Activated CD4-positive, CD25-positive, alpha-beta regulatory T cell treated with anti-CD3 and anti-CD28 coated beads, Interleukin-2, amount 50 U/mL, for 72 hours (primary cell): ENCODE data around the gene SRSF11.
"Not testable (repeated sequence)": the region's sequence is repeated elsewhere in the genome, so short reads cannot be mapped to it uniquely, and the experiment has no call there.

Experiments used
- DNase-seq: peaks from one replicate; pipeline ENCODE4 v3.0.0; 2021

The SRSF11 gene, protein sequence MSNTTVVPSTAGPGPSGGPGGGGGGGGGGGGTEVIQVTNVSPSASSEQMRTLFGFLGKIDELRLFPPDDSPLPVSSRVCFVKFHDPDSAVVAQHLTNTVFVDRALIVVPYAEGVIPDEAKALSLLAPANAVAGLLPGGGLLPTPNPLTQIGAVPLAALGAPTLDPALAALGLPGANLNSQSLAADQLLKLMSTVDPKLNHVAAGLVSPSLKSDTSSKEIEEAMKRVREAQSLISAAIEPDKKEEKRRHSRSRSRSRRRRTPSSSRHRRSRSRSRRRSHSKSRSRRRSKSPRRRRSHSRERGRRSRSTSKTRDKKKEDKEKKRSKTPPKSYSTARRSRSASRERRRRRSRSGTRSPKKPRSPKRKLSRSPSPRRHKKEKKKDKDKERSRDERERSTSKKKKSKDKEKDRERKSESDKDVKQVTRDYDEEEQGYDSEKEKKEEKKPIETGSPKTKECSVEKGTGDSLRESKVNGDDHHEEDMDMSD

DNA sequence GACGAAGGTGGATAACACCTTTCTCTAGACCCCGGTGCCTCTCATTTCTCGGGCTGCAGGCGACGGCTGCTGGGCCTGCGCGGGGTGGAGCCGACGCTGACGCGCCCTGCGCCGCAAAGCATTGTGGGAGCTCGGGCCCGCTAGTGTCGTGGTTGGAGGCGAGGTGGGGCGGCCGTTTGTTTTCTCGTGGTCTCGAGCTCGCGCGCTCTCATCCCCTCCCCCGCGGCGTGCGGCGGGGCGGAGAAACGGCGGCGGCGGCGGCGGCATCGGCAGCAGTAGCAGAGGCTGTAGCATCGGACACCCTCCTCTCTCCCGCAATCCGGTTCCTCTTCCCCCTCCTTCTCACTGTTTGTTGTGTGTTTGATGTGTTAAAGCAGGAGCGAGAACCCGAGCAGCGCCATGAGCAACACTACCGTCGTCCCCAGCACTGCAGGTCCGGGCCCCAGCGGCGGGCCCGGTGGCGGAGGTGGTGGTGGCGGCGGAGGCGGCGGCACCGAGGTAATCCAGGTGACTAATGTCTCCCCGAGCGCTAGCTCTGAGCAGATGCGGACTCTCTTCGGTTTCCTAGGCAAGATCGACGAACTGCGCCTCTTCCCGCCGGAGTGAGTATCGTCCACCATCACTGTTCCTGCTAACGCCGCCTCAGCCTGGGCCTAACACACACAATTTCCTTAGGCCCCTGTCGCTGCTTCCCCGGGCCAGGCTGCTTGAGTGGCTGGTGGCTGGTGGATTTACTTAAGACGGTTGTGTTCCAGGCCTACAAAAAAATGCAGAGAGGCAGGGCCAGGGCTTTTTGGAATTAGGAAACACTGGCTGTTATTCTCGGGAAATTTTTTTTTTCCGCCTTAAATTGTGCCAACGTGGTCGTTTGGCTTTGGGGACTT lies at the start of gene SRSF11:
SRSF11 (plus strand) TSS at position 143 of the 884 bp plus-strand sequence; CDS start at position 400, 257 bp downstream.
- peak; percentile 98 for DNase-seq

DNA sequence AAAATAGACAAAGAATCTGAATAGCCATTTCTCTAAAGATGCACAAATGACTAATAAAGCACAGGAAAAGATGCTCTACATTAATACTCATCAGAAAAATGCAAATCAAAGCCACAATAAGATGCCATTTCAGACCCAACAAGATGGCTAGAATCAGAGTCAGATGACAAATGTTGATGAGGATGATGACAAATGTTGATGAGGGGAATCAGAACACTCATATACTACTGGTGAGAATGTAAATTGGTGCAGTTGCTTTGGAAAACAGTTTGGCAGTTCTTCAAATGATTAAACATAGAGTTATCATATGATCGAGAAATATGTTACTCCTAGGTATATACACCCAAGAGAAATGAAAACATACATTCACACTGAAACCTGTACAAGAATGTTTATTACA lies 49.7 kb upstream of the SRSF11 start:
- DNase-seq: no peak

DNA sequence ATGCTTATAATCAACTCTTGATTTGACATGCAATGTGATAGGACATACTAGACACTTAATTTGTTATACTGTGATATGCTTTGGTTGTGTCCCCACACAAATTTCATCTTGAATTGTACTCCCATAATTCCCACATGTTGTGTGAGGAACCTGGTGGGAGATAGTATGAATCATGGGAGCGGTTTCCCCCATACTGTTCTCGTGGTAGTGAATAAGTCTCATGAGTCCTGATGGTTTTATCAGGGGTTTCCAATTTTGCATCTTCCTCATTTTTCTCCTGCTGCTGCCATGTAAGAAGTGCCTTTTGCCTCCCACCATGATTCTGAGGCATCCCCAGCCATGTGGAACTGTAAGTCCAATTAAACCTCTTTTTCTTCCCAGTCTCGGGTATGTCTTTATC lies 36.0 kb upstream of the SRSF11 start:
- DNase-seq: not testable (repeated sequence)

DNA sequence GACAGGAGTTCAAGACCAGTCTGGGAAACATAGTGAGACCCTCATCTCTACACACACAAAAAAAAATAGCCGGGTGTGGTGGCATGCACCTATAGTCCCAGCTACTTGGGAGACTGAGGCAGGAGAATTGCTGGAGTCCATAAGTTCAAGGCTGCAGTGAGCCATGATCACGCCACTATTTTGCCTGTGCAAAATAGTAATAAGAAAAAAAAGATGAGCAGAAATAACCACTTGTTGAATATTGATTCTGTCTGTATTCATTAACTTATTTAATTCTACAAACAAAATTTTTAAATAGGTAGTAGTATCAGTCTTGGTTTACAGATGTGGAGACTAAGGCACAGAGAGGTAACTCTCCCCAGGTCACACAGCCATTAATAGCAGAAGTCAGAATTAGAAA lies 32.7 kb upstream of the SRSF11 start:
- no peak for DNase-seq

DNA sequence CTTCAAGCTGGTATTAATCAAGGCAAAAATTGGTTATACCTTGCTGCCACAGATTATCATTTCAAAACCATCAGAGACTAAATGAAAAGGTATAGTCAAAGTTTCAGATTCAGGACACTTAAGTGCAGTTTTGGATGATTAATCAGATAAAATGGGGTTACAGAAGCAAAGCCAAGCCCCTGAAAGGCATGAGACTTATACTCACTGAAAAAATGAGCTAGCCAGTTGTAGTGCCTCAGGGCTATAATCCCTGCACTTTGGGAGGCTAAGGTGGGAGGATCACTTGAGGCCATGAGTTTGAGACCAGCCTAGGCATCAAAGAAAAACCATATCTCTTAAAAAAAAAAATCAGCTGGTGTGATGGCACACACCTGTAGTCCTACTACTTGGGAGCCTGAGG lies 31.0 kb upstream of the SRSF11 start:
- DNase-seq: no peak

DNA sequence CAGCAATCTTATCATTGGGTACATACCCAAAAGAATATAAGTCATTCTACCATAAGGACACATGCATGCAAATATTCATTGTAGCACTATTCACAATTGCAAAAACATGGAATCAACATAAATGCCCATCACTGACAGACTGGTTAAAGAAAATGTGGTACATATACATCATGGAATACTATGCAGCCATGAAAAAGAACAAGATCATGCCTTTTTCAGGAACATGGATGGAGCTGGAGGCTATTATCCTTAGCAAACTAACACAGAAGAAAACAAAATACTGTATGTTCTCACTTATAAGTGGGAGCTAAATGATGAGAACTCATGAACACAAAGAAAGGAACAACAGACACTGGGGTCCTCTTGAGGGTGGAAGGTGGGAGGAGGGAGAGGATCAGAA lies 28.7 kb upstream of the SRSF11 start:
- DNase-seq: not testable (repeated sequence)

DNA sequence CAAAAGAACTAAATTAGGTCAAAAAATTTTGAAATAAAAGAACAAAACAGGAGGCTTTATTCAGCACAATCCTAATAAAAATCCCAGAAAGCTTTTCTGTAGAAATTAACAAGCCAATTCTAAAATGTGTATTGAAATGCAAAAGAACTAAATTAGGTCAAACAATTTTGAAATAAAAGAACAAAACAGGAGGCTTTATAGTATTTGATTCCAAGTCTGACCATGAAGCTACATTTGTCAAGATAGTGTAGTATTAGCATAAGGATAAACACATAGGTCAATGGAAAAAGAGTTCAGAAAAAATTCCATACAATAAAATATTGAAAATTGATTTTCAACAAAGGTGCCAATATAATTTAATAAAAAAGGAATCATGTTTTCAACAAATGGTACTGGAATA lies 26.6 kb upstream of the SRSF11 start:
- no peak for DNase-seq

DNA sequence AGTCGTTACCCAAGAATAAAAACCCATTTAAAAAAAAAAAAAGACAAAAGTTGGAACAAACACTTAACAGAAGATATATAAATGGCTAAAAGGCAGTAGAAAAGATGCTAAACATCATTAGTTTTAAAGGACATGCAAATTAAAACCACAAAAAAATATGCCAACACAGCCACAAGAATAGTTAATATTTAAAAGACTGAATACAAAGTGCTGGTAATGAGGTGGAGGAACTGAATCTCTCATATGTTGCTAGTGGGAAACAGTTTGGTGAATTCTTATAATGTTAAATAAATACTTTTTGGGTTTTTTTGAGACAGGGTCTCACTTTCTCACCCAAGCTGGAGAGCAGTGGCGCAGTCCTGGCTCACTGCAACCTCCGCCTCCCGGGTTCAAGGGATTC lies 25.8 kb upstream of the SRSF11 start:
- DNase-seq: no peak

DNA sequence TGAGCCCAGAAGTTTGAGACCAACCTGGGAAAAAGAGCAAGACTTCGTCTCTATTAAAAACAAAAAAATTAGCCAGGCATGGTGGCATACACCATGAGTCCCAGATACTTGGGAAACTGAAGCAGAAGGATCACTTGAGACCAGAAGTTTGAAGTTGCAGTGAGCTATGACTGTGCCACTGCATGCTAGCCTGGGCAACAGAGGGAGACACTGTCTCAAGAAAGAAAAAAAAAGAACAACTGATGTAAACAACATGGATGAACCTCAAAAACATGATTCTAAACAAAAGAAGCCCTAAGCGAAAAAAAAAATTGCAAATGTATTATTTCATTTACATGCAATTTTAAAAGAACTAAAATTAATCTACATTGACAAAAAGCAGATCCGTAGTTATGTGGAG lies 24.8 kb upstream of the SRSF11 start:
- DNase-seq: no peak

DNA sequence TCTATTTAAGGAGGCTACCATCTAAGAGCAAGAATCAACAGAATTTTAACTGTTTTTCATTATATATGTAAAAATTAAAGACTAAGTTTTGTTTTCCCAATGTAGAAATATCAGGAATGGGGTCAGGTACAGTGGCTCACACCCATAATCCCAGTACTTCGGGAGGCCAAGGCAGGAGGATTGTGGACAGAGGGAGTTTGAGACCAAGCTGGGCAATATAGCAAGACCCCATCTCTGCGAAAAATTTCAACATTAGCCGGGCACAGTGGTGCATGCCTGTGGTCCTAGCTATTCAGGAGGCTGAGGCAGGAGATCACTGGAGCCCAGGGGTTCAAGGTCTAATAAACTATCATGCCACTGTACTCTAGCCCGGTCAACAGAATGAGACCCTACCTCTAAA lies 21.1 kb upstream of the SRSF11 start:
- no peak for DNase-seq

DNA sequence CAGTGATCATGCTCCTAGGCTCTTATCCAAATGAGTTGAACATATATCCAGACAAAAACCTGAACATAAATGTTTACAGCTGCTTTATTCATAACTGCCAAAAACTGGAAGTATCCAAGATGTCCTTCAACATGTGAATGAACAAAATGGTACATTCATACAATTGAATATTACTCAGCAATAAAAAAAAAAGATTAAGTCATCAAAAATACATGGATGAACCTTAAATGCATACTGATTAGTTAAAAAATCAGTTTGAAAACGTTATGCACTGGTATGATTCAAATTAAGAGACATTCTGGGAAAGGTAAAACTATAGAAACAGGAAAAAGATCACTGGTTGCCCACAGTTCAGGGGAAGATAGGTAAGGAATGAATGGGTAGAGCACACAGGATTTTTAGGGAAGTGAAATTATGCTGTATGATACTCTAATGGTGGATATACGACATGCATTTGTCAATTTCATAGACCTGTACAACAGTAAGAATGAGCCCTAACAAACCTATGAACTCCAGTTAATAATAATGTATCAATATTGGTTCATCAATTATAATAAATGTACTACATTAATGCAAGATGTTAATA lies 18.9 kb upstream of the SRSF11 start:
- no peak for DNase-seq

DNA sequence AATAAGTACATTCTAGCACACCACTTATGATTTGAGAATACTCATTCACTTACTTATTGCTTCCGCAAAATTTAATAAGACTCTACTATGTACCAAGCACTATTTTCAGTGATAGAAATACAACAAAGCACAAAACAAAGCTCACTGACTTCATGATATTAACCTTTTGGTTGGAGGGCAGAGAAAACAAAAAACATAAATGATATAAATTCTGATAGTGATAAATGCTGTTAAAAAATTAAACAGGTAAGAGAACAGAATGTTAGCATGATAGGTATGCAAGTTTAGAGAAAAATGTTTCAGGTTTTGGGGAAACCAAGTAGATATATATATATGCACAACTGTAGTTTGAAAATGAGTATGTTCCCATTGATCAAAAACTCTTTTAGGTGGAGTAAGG lies 17.0 kb upstream of the SRSF11 start:
- no peak for DNase-seq

DNA sequence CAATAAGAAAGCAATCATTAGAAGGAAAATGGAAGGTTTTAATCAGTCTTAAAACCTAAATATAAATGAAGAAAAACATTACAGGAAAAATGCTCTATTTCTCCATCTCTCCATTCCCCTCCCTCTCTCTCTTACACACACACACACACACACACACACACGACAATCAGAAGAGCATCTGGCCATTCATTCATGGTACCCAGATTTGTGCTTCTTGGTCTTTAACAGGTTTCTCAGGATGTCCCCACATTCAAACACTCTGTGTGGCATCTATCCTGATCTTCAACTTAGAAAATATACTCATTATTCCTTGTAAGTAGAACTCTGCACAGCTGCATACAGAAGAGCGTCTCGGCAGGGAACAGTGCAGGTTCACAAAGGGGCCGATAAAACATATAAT lies 16.6 kb upstream of the SRSF11 start:
- no peak for DNase-seq

DNA sequence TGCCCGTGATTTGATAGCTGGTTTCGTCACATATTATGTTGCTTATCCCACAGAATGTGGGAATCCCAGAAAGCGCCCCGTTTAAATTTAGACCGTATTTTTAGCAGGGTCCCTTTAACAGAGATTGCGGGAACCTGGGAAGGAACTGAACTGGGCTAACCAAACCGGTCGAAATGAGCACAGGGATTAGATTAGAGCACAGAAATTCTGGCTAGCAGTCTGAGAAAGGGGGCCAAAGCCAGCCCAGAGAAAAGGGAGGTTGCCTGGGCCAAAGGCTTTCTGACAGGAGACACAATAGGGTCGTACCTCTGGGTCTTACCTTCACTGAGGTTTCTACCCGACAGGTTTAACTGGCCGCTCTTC lies 16.1 kb upstream of the SRSF11 start:
- DNase-seq: no peak

DNA sequence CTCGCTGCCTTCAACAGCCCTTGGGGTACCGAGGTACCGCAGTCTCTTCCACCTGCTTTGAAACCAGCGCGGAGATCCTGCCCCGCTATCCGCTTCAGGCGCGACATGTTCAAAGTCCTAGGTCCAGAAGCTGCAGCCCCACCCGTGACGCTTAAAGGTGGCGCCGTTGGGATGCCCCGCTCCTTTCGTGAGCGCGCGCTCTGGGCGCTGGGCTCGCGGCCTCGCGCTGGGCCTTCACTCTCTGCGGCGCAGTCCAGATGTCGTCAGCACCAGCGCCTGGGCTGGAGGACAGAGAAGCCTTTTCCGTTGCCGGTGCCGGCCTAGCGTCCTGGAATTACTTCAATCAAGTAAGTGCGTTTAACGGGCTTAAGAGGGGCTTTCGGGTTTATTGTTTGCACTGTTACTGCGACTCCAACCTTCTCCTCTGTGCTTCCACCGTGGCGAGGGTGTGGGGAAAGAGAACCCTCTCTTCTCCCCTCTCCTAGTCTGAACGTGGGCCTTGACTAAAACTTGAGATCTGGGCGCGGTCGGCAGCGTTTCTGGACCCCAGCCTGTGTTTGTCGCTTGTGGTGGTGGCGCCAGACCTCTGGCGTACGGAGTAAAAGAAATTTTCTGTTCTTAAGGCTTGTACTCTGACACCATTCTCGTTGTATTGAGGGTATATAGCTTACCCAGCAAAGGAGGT lies 15.6 kb upstream of the SRSF11 start, which contains the start of gene LRRC40:
LRRC40 (minus strand) TSS at position 146 of the 685 bp plus-strand sequence; CDS start at position 107, 39 bp downstream.
- peak; percentile 95 for DNase-seq

DNA sequence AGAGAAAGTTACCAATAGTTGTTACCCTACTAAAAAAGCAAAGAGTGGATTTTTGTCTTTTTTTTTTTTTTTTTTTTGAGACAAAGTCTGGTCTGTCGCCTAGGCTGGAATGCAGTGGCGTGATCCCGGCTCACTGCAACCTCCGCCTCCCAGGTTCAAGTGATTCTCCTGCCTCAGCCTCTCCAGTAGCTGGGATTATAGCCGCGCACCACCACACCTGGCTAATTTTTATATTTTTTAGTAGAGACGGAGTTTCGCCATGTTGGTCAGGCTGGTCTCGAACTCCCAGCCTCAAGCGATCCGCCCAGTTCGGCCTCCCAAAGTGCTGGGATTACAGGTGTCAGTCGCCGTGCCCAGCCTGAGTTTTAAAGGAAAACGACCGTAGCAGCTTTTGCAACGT lies 14.3 kb upstream of the SRSF11 start:
- DNase-seq: not testable (repeated sequence)

DNA sequence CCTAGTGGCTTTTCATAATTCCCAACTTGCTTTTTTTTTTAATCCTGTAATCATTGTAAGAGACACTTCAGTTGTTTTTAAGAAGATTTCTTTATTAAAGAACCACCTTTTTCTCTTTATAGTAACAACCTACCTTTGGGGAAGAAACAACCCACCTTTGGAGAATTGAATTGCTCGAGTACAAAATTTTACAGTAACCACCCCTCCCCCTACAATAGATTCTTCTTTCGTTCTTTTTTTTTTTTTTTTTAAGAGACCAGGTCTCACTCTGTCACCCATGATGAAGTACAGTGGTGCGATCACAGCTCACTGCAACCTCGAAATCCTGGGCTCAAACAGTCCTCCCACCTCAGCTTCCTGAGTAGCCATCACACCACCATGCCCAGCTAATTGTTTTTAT lies 13.7 kb upstream of the SRSF11 start:
- DNase-seq: no peak

DNA sequence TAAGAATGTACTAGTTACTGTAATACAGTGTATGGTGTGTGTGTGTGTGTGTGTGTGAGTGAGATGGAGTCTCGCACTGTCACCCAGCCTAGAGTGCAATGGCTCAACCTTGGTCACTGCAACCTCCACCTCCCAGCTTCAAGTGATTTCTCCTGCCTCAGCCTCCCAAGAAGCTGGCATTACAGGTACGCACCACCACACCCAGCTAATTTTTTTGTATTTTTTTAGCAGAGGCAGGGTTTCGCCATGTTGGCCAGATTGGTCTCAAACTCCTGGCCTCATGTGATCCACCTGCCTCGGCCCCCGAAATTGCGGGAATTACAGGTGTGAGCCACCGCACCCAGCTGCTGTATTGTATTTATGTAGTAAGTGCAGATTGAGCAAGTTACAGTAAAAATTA lies 12.9 kb upstream of the SRSF11 start:
- no peak for DNase-seq

DNA sequence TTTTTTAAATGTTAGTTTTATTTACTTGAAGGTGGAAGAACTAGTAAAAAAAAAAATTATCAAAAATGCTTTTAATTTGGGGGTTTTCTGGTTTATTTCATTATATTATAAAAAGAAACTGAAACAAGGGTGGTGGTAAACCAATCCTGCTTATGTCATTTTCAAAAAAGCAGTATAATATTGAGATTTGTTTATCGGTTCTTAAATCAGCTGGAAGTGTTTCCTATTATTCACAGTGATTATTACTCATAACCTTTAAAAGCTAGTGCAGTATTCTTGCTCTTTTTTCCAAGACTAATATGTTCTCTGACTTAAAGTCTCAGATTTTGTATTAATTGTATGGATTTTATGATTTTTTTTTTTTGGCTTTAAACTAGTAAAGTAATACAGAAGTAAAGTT lies 10.4 kb upstream of the SRSF11 start:
- no peak for DNase-seq

DNA sequence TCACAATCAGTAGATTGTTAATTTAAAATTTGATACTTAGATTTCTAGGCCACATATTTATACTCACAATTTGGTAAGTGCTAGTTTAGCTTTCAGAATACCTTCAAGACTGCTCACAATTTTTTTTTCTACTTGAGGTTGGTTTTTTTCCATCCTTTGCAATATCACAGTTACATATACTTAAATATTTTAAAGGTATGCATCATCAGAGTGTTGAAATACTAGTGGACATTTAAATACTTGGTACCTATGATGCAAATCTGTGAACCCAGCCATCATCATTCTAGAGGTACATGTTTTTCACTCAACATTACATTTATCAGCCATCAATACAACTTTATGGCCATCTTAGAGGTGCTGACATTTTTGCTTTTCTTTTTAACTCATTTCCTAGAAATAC lies 9.6 kb upstream of the SRSF11 start:
- DNase-seq: no peak

DNA sequence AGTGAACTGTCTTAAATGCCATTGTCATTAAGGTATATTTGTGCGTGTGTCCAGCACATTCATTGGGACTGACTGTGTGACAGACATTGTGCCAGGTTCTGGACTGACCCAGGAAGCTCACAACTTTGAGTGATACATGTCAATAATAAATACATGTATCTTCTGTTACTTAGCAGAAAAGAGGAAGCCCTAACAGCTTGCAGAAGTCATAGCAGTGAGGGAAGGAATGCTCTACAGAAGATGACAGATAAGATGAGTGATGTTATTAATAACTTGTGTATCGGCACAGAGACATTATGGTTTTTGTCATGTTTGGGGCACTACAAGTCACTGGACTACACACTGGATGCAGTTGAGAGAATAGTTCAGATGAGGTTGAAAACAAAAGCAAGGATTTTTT lies 1.2 kb upstream of the SRSF11 start:
- DNase-seq: no peak

DNA sequence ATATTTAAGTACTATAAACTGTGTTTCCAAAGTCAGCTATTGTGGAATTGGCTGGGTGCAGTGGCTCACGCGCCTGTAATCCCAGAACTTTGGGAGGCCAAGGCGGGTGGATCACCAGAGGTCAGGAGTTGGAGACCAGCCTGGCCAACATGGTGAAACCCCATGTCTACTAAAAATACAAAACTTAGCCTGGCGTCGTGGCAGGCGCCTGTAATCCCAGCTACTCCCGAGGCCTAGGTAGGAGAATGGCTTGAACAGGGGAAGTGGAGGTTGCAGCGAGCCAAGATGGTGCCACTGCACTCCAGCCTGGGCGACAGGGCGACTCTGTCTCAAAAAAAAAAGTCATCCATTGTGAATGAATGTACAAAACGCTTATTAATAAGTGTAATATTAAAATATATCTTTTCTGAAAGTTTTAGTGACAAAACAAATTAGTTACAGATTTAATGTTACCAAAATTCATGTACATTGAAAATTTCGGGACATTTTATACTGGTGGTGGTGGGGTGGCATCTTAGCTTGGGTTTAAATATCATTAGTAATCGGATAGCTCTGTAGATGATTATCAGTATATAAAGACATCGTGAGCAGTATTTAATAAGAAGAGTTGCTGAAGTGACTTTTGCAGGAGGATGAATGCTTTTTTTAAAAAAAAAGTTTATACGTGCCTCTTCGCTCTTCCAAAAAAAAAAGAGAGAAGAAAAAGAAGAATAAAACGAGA lies 503 bp upstream of the SRSF11 start:
- no peak for DNase-seq
